H1 (cell line): ENCODE measurements around the gene RPP14. TPM values are rescaled to one million over a fixed set of nuclear protein-coding genes. Genes with fewer than 3 reads are reported as not detected.

Source experiments
- CTCF ChIA-PET: fragments of 300-600 bp; sonication (Branson Sonifier 250); formaldehyde crosslinking; loops from one replicate; lab custom pipeline; 2021; ENCODE audit not compliant: partially characterized antibody; lab: Charles Lee
- POLR2A ChIA-PET: fragments of 300-600 bp; sonication (Branson Sonifier 250); formaldehyde crosslinking; loops from one replicate; lab custom pipeline; 2021; ENCODE audit warnings: inconsistent platforms; ENCODE audit not compliant: partially characterized antibody; lab: Charles Lee
- DNase-seq, 2 experiments: peaks; one replicate each; pipeline versions ENCODE4 v3.0.0 to v3.0.0-alpha.2; 2010 to 2022; ENCODE audit warnings: low spot score in 2 of 2, low read depth in 1 of 2, mixed read lengths in 1 of 2
- FAIRE-seq: peaks from 2 replicates; lab custom pipeline; 2011; peaks lifted over from hg19 to GRCh38; lab: Jason Lieb, UNC
- H2AFZ ChIP-seq: 2 replicates; pipeline ENCODE4 v1.8.1; 2012; ENCODE audit warnings: low read length, inconsistent platforms
- H2AK5ac ChIP-seq: 2 replicates; pipeline ENCODE4 v1.6.1; 2013; ENCODE audit warnings: low read depth, low read length
- H2BK120ac ChIP-seq: replicated peaks from 2 replicates; pipeline ENCODE3; 2013; ENCODE audit warnings: low read depth, low read length, inconsistent platforms
- H2BK12ac ChIP-seq: 2 replicates; pipeline ENCODE4 v1.6.1; 2013; ENCODE audit warnings: low read depth, low read length
- H2BK15ac ChIP-seq: 2 replicates; pipeline ENCODE4 v1.6.1; 2013; ENCODE audit warnings: low read length
- H2BK20ac ChIP-seq: 2 replicates; pipeline ENCODE4 v1.6.1; 2013; ENCODE audit warnings: low read length
- H2BK5ac ChIP-seq: 2 replicates; pipeline ENCODE4 v1.6.1; 2013; ENCODE audit warnings: low read depth, low read length
- H3K14ac ChIP-seq: 2 replicates; pipeline ENCODE4 v1.6.1; 2013; ENCODE audit warnings: inconsistent platforms; ENCODE audit not compliant: insufficient read length
- H3K18ac ChIP-seq: 2 replicates; pipeline ENCODE4 v1.6.1; 2013; ENCODE audit warnings: low read length; ENCODE audit errors: extremely low read depth
- H3K23ac ChIP-seq: 2 replicates; pipeline ENCODE4 v1.6.1; 2013; ENCODE audit warnings: inconsistent platforms; ENCODE audit not compliant: insufficient read length
- H3K23me2 ChIP-seq: 2 replicates; pipeline ENCODE4 v1.6.1; 2013; ENCODE audit warnings: low read depth, low read length
- H3K27ac ChIP-seq: 2 replicates; pipeline ENCODE4 v1.6.1; 2011; ENCODE audit warnings: low read depth, low read length, inconsistent platforms
- H3K27me3 ChIP-seq, 4 experiments: replicated peaks in 1 of 4; 1 replicate in 1 of 4; 2 replicates in 3 of 4; pipeline versions ENCODE4 v1.6.1 to v1.8.1; 2011 to 2013; ENCODE audit warnings: low read length in 3 of 4, mild to moderate bottlenecking in 3 of 4, inconsistent platforms in 2 of 4, mixed read lengths in 2 of 4, moderate library complexity in 1 of 4; ENCODE audit not compliant: control insufficient read depth in 3 of 4, insufficient read depth in 3 of 4; ENCODE audit errors: extremely low read depth in 1 of 4
- H3K36me3 ChIP-seq, 4 experiments: 2 replicates each; pipeline versions ENCODE4 v1.6.1 to v1.8.1; 2011 to 2013; ENCODE audit warnings: mild to moderate bottlenecking in 4 of 4, low read length in 3 of 4, moderate library complexity in 2 of 4, control low read depth in 1 of 4, inconsistent platforms in 1 of 4; ENCODE audit not compliant: insufficient read depth in 4 of 4, control insufficient read depth in 2 of 4
- H3K4ac ChIP-seq: replicated peaks from 2 replicates; pipeline ENCODE3; 2013; ENCODE audit warnings: low read length, low read depth, mixed read lengths, inconsistent platforms; ENCODE audit not compliant: insufficient read length
- H3K4me1 ChIP-seq, 4 experiments: replicated peaks in 1 of 4; 1 replicate in 1 of 4; 2 replicates in 3 of 4; pipeline versions ENCODE4 v1.6.1 to v1.8.1; 2011 to 2013; ENCODE audit warnings: low read length in 3 of 4, inconsistent platforms in 2 of 4, mixed read lengths in 1 of 4; ENCODE audit not compliant: insufficient read depth in 4 of 4, control insufficient read depth in 3 of 4
- H3K4me2 ChIP-seq, 2 experiments: 2 replicates each; pipeline versions ENCODE4 v1.6.1 to v1.8.1; 2011 to 2013; ENCODE audit warnings: low read depth in 2 of 2, low read length in 2 of 2, control low read depth in 1 of 2, inconsistent platforms in 1 of 2, mild to moderate bottlenecking in 1 of 2; ENCODE audit not compliant: insufficient read depth in 1 of 2
- H3K4me3 ChIP-seq, 4 experiments: fragments of 200-600, 300-600 bp in 1 of 4; sonication (generic), shearing (Covaris generic), sonication (Bioruptor Twin) in 1 of 4; 2 replicates each; pipeline versions ENCODE4 v1.5.1 to v1.8.1; 2011 to 2016; ENCODE audit warnings: low read length in 4 of 4, low read depth in 3 of 4, control low read depth in 2 of 4, inconsistent platforms in 2 of 4, mild to moderate bottlenecking in 2 of 4, mixed read lengths in 1 of 4, moderate library complexity in 1 of 4; ENCODE audit not compliant: insufficient read depth in 2 of 4; ENCODE audit errors: extremely low read depth in 1 of 4
- H3K56ac ChIP-seq: replicated peaks from 2 replicates; pipeline ENCODE3; 2013; ENCODE audit warnings: low read depth, mild to moderate bottlenecking, mixed read lengths, low read length, inconsistent platforms; ENCODE audit not compliant: insufficient read length
- H3K79me1 ChIP-seq: 2 replicates; pipeline ENCODE4 v1.6.1; 2013; ENCODE audit warnings: low read depth, low read length, control low read depth
- H3K79me2 ChIP-seq, 2 experiments: 2 replicates each; pipeline versions ENCODE4 v1.6.1 to v1.8.1; 2012 to 2013; ENCODE audit warnings: low read length in 2 of 2, mild to moderate bottlenecking in 2 of 2, inconsistent platforms in 1 of 2; ENCODE audit not compliant: insufficient read depth in 2 of 2, control insufficient read depth in 1 of 2
- H3K9ac ChIP-seq, 4 experiments: replicated peaks in 1 of 4; 1 replicate in 1 of 4; 2 replicates in 3 of 4; pipeline versions ENCODE4 v1.6.1 to v1.8.1; 2011 to 2013; ENCODE audit warnings: low read depth in 3 of 4, low read length in 3 of 4, control low read depth in 2 of 4, mild to moderate bottlenecking in 2 of 4, moderate library complexity in 2 of 4, inconsistent platforms in 1 of 4; ENCODE audit errors: extremely low read depth in 1 of 4
- H3K9me3 ChIP-seq, 2 experiments: 2 replicates each; pipeline versions ENCODE4 v1.6.1 to v1.8.1; 2012 to 2013; ENCODE audit warnings: mild to moderate bottlenecking in 2 of 2, moderate library complexity in 2 of 2, control low read depth in 1 of 2, inconsistent platforms in 1 of 2, low read depth in 1 of 2, low read length in 1 of 2, mixed read lengths in 1 of 2; ENCODE audit not compliant: insufficient read depth in 2 of 2
- H4K20me1 ChIP-seq, 2 experiments: replicated peaks in 1 of 2; 2 replicates each; pipeline versions ENCODE3 to v1.8.1; 2011 to 2013; ENCODE audit warnings: inconsistent platforms in 2 of 2, low read length in 2 of 2, mild to moderate bottlenecking in 1 of 2; ENCODE audit not compliant: insufficient read depth in 2 of 2, control insufficient read depth in 1 of 2
- H4K5ac ChIP-seq: 2 replicates; pipeline ENCODE4 v1.6.1; 2013; ENCODE audit warnings: low read length, low read depth, mixed read lengths, inconsistent platforms; ENCODE audit not compliant: insufficient read length
- H4K8ac ChIP-seq: 2 replicates; pipeline ENCODE4 v1.8.0; 2013; ENCODE audit warnings: mild to moderate bottlenecking, moderate library complexity, low read length, inconsistent platforms; ENCODE audit not compliant: insufficient read depth; ENCODE audit errors: extremely low read depth
- H4K91ac ChIP-seq: replicated peaks from 2 replicates; pipeline ENCODE3; 2013; ENCODE audit warnings: low read length, mixed read lengths, inconsistent platforms; ENCODE audit not compliant: insufficient read length
- CTCF ChIP-seq, 3 experiments: IDR thresholded peaks; 1 replicate in 2 of 3; 2 replicates in 1 of 3; pipeline versions ENCODE4 v1.5.1 to v1.6.1; 2011; ENCODE audit warnings: low read length in 3 of 3, mild to moderate bottlenecking in 3 of 3, inconsistent platforms in 2 of 3, low read depth in 1 of 3, moderate library complexity in 1 of 3; ENCODE audit not compliant: insufficient read depth in 1 of 3; ENCODE audit errors: control extremely low read depth in 1 of 3
- GTF2F1 ChIP-seq: IDR thresholded peaks from 2 replicates; pipeline ENCODE4 v1.6.1; 2012; ENCODE audit warnings: low read depth, low read length, improper control_type of control experiment, borderline replicate concordance
- KDM5A ChIP-seq: fragments of 200-600 bp; IDR thresholded peaks from 2 replicates; pipeline ENCODE4 v1.7.1; 2012; ENCODE audit warnings: mild to moderate bottlenecking, low read length, inconsistent platforms, mixed read lengths
- RFX5 ChIP-seq: IDR thresholded peaks from 2 replicates; pipeline ENCODE4 v1.6.1; 2011; ENCODE audit warnings: low read depth, low read length, improper control_type of control experiment, borderline replicate concordance
- RNF2 ChIP-seq: fragments of 200-900, 300-1000 bp; sonication (generic); IDR thresholded peaks from 2 replicates; pipeline ENCODE4 v1.7.1; 2016; ENCODE audit warnings: borderline replicate concordance, low read depth, mild to moderate bottlenecking, antibody characterized with exemption, low read length; ENCODE audit not compliant: poor library complexity, severe bottlenecking; ENCODE audit errors: missing control alignments
- RXRA ChIP-seq: IDR thresholded peaks from 2 replicates; pipeline ENCODE4 v1.6.1; 2011; ENCODE audit warnings: low read depth, mild to moderate bottlenecking, low read length, moderate library complexity; ENCODE audit not compliant: insufficient read depth
- WGBS, 2 experiments: shearing (Covaris generic) in 1 of 2; methylation state at CpG; one replicate each; pipeline versions ENCODE4 v1.1.6 to v1.1.7; 2013 to 2015; ENCODE audit warnings: low lambda C conversion rate in 2 of 2, mixed read lengths in 2 of 2, inconsistent platforms in 1 of 2, low coverage in 1 of 2, missing lambda C conversion rate in 1 of 2; ENCODE audit not compliant: insufficient replicate concordance in 2 of 2, insufficient coverage in 1 of 2, insufficient read length in 1 of 2; ENCODE audit errors: extremely low coverage in 1 of 2, missing lambda C conversion rate in 1 of 2; 5-methylcytosine and 5-hydroxymethylcytosine counted together
- polyA plus RNA-seq, 7 experiments: library from polyadenylated mRNA; depleted of rRNA in 3 of 7; stranded (reverse) in 5 of 7; unstranded in 2 of 7; fragments of >200 nt in 5 of 7; fragments of 200-250 nt in 2 of 7; gene quantifications; 1 replicate in 5 of 7; 2 replicates in 1 of 7; 4 replicates in 1 of 7; pipeline versions ENCODE4 v1.2.1 to v1.2.3, GENCODE V29; 2011 to 2013; ENCODE audit warnings: missing spikeins in 2 of 7, mixed read lengths in 2 of 7
- total RNA-seq: library from RNA; stranded (reverse); fragmentation: NEBNext Ultra II Directional; extraction: Animal tissue kit (Norgen Biotek cat#: 25700); gene quantifications from 2 replicates; pipeline ENCODE4 v1.2.1, GENCODE V29; 2021

RPP14 gene
- total and polyA plus RNA-seq, 2 of the 8 experiments (the other 6 are each of a cell fraction or from before 2014, with no cell fraction given) = 11.7 to 23.4 TPM

- POLR2A ChIA-PET = interaction anchor here (1.9 kb wide), 1 partner anchor 35 kb away, joined by 5 read pairs; the partner anchor contains the start of genes HTD2 and RPP14
- Histone ChIP-seq H3K18ac (no peak overlapping the region), H3K9ac (no peak overlapping the region), H3K4me3 (no peak overlapping the region), H3K36me3 (no peaks in the 10 kb centered on the region), H2AFZ (no peak overlapping the region), H2BK5ac (no peak overlapping the region), H4K91ac (no peak overlapping the region), H2BK120ac (no peak overlapping the region), H3K27ac (no peak overlapping the region), H3K4me2 (no peak overlapping the region), H4K20me1 (no peaks in the 10 kb centered on the region), H2BK15ac (no peak overlapping the region), H3K56ac (no peak overlapping the region), H4K8ac (no peak overlapping the region), H3K27me3 (no peaks in the 10 kb centered on the region), H3K23me2 (peaks cover 4% of the 10 kb centered on the region; the same call in 1 of the 2 replicates), H3K23ac (no peak overlapping the region), H3K4ac (no peak overlapping the region), H3K79me2 (no peaks in the 10 kb centered on the region), H4K5ac (no peak overlapping the region), H2BK20ac (no peak overlapping the region), H3K9me3 (no peaks in the 10 kb centered on the region), H3K14ac (no peak overlapping the region), H3K79me1 (no peaks in the 10 kb centered on the region), H2AK5ac (no peak overlapping the region), H2BK12ac (no peak overlapping the region), H3K4me1 (no peaks in the 10 kb centered on the region)
- CTCF ChIA-PET = interaction anchor here (0.6 to 2.7 kb wide), 7 partner anchors 14 to 138 kb away, joined by 3 to 9 read pairs (median 4); partner anchors contain the start of genes HTD2 and RPP14
- DNase-seq (no peak), FAIRE-seq (no peak)
- TF ChIP-seq RFX5 = no peak
- TF ChIP-seq RNF2 = no peak
- TF ChIP-seq RXRA = no peak
- no peak for TF ChIP-seq KDM5A
- TF ChIP-seq CTCF (IDR thresholded peaks at IDR 0.05; ENCODE audit: control extremely low read depth in 1 of 3, insufficient read depth in 1 of 3, low read depth in 1 of 3, low read length in 3 of 3) = no peak
- TF ChIP-seq GTF2F1 = no peak
- WGBS, 2 experiments = 94% methylated on average over 7 of the region's 7 CpGs; no CpG with 5 or more reads in 1 of the 2 experiments
These were observed 34.0 kb upstream of the RPP14 start for GRCh38 chr3:58271901-58272501.
